NK-92 (cell line): ENCODE data around the gene SLC35A4.
"Not testable (repeated sequence)": the region's sequence is repeated elsewhere in the genome, so short reads cannot be mapped to it uniquely, and the experiment has no call there.

ENCODE experiments used
- DNase-seq: peaks from one replicate; lab custom pipeline; 2025; ENCODE audit not compliant: unreplicated experiment; lab: John Stamatoyannopoulos, UW

SLC35A4 gene

GRCh38 chr5:140557965-140558364 is 6.7 kb upstream of the SLC35A4 start:
- DNase-seq, result no peak

- DNase-seq, result no peak
These were observed 6.1 kb upstream of the SLC35A4 start for GRCh38 chr5:140558542-140558941.

GRCh38 chr5:140560227-140560626 is 4.4 kb upstream of the SLC35A4 start:
- DNase-seq, result no peak

- DNase-seq, result no peak
These were observed 2.7 kb upstream of the SLC35A4 start for GRCh38 chr5:140561753-140562523.

- no peak for DNase-seq
These were observed 1.0 kb upstream of the SLC35A4 start for GRCh38 chr5:140563596-140563995.

GRCh38 chr5:140565024-140565779 is 574 bp downstream of the SLC35A4 start:
- DNase-seq, result no peak

- no peak for DNase-seq
These were observed 1.1 kb downstream of the SLC35A4 start for GRCh38 chr5:140565780-140566095.

- no peak for DNase-seq
These were observed 2.0 kb downstream of the SLC35A4 start for GRCh38 chr5:140566665-140567064.

- no peak for DNase-seq
These were observed 2.6 kb downstream of the SLC35A4 start for GRCh38 chr5:140567136-140567818.

GRCh38 chr5:140567871-140568270 is 3.2 kb downstream of the SLC35A4 start:
- DNase-seq, result no peak

GRCh38 chr5:140568443-140569063 is 3.9 kb downstream of the SLC35A4 start:
- no peak for DNase-seq

- no peak for DNase-seq
These were observed 4.6 kb downstream of the SLC35A4 start for GRCh38 chr5:140569197-140569596.

- no peak for DNase-seq
These were observed 5.4 kb downstream of the SLC35A4 start for GRCh38 chr5:140570058-140570457.

GRCh38 chr5:140570488-140570887 is 5.9 kb downstream of the SLC35A4 start:
- no peak for DNase-seq

- DNase-seq, result no peak
These were observed 6.5 kb downstream of the SLC35A4 start for GRCh38 chr5:140571105-140571504.

GRCh38 chr5:140573683-140574082 is 9.1 kb downstream of the SLC35A4 start:
- DNase-seq, result no peak

- DNase-seq, result no peak
These were observed 9.5 kb downstream of the SLC35A4 start for GRCh38 chr5:140574165-140574564.

- no peak for DNase-seq
These were observed 10.7 kb downstream of the SLC35A4 start for GRCh38 chr5:140575309-140575708.

- DNase-seq, result no peak
These were observed 12.2 kb downstream of the SLC35A4 start for GRCh38 chr5:140576776-140577201.

- DNase-seq, result not testable (repeated sequence)
These were observed 14.6 kb downstream of the SLC35A4 start for GRCh38 chr5:140579188-140579747.

- DNase-seq, result no peak
These were observed 22.9 kb downstream of the SLC35A4 start for GRCh38 chr5:140587495-140587894.
